Natural killer cell treated with Interleukin-12 subunit alpha and Interleukin-12 subunit beta and Interleukin-15 and Interleukin-18, amount 100 ng/mL, for 72 hours (primary cell): ENCODE measurements around the gene RTP3. TPM values are rescaled to one million over a fixed set of nuclear protein-coding genes. Genes with fewer than 3 reads are reported as not detected.

ENCODE experiments used
- ATAC-seq, 2 donors: fragments of 150-1000 bp; cut with Tn5 transposase in 1 of 2; sonication (Bioruptor Pico), chemical (Tn5 transposase) in 1 of 2; 2 replicates each; pipeline ENCODE4 v1.10.0; 2021
- DNase-seq: peaks from one replicate; pipeline ENCODE4 v3.0.0; 2022; ENCODE audit warnings: low spot score
- H3K27ac Mint-ChIP-seq, 2 donors: 1 replicate in 1 of 2; 2 replicates in 1 of 2; pipeline ENCODE4 v1.8.0; 2022; ENCODE audit warnings: mixed read lengths in 2 of 2, mild to moderate bottlenecking in 1 of 2, moderate library complexity in 1 of 2
- H3K27me3 Mint-ChIP-seq, 2 donors: 1 replicate in 1 of 2; 2 replicates in 1 of 2; pipeline ENCODE4 v1.8.0; 2022; ENCODE audit warnings: mixed read lengths in 2 of 2
- H3K36me3 Mint-ChIP-seq: one replicate; pipeline ENCODE4 v1.8.0; 2022; ENCODE audit warnings: mixed read lengths
- H3K4me1 Mint-ChIP-seq, 2 donors: 1 replicate in 1 of 2; 2 replicates in 1 of 2; pipeline ENCODE4 v1.8.0; 2022; ENCODE audit warnings: low read depth in 2 of 2, mixed read lengths in 2 of 2, mild to moderate bottlenecking in 1 of 2
- H3K4me3 Mint-ChIP-seq: one replicate; pipeline ENCODE4 v1.8.0; 2022; ENCODE audit warnings: mixed read lengths
- H3K9me3 Mint-ChIP-seq: 2 replicates; pipeline ENCODE4 v1.8.0; 2022; ENCODE audit warnings: mixed read lengths
- total RNA-seq, 2 donors: library from RNA; stranded (reverse); gene quantifications; one replicate each; pipeline ENCODE4 v1.2.3, GENCODE V29; 2022

Gene RTP3
- total RNA-seq, 2 donors from 2014 or later, result not detected

DNA sequence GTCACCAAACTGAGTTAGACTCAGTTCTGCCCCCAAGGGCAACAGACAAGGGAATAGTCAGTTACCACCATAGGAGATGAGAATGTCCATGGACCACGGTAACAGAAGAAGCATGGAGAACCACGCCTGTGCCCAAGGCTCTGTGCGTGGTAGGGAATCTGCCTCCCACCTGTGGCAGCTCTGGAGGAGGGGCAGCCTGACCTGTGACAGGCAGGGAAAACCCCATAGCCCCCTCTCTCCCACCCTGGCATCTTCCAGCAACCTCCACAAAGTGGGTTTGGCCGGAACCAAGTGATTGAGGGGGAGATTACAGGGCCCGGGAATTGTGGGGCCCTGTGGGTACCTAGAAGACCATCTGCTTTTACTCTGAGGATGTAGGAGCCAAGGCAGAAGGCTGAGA is 18.8 kb upstream of the RTP3 start:
- Mint-ChIP-seq H3K4me1 (no peaks in the 10 kb centered on the region), H3K4me3 (no peak overlapping the region), H3K27me3 (peaks cover 26 to 43% of the 10 kb centered on the region in 2 donors), H3K9me3 (peaks cover 11% of the 10 kb centered on the region), H3K27ac (no peak overlapping the region), H3K36me3 (peaks cover 17% of the 10 kb centered on the region)
- DNase-seq, result no peak
- no peak for ATAC-seq

GRCh38 chr3:46479696-46480095 is 18.1 kb upstream of the RTP3 start:
- DNase-seq (no peak), ATAC-seq (no peak)
- peaks cover 26 to 36% of the 10 kb centered on the region in 2 donors for H3K27me3 Mint-ChIP-seq
- H3K9me3 Mint-ChIP-seq, result peaks cover 9% of the 10 kb centered on the region
- H3K27ac Mint-ChIP-seq, result no peak overlapping the region
- peaks cover 10% of the 10 kb centered on the region for H3K36me3 Mint-ChIP-seq
- no peak overlapping the region for H3K4me3 Mint-ChIP-seq
- no peaks in the 10 kb centered on the region for H3K4me1 Mint-ChIP-seq

DNA sequence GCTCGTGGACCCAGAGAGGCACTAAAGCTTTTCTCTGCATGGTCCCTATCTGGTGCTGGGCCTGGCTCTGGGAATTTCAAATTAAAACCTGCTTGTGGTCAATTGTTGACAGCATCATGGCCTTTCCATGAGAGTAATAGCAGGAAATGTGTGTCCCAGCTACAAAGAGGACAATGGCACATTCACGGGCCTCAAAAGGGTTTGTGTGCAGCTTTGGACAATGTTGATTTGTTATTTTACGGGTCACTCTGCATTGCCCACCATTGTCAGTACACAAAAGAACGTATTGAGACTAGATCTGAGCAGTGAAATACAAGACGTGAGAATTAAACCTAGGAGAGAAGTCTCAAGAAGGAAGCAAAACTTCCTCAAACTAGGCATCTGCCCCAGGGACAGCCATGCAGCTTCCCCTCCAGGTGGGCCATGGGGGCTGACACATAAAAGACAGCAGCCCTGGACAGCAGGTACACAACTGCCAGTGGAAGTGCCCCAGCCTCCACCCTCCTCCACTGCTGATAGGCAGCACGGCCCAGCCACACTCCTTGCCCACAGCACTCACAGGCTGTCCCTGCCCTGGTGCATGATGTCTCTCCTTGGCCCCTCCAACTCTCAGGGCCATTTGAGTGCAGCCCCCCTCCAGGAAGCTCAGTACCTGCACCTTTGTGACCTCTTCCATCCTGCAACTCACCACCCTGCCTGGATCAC is 17.1 kb upstream of the RTP3 start:
- Mint-ChIP-seq H3K4me3 (no peak overlapping the region), H3K36me3 (peaks cover under 1% of the 10 kb centered on the region), H3K4me1 (no peaks in the 10 kb centered on the region), H3K27me3 (peaks cover 20 to 27% of the 10 kb centered on the region in 2 donors), H3K9me3 (no peaks in the 10 kb centered on the region), H3K27ac (no peak overlapping the region)
- no peak for ATAC-seq
- DNase-seq, result no peak

GRCh38 chr3:46481636-46482035 is 16.1 kb upstream of the RTP3 start:
- Mint-ChIP-seq H3K9me3 (no peaks in the 10 kb centered on the region), H3K27me3 (peaks cover 19 to 24% of the 10 kb centered on the region in 2 donors), H3K36me3 (no peaks in the 10 kb centered on the region), H3K27ac (no peak overlapping the region), H3K4me3 (no peak overlapping the region), H3K4me1 (no peaks in the 10 kb centered on the region)
- DNase-seq, result no peak
- ATAC-seq, result no peak

GRCh38 chr3:46482632-46483350 is 15.0 kb upstream of the RTP3 start:
- H3K27me3 Mint-ChIP-seq, result peaks cover 12 to 13% of the 10 kb centered on the region in 2 donors
- H3K27ac Mint-ChIP-seq, result no peak overlapping the region
- no peaks in the 10 kb centered on the region for H3K4me1 Mint-ChIP-seq
- no peaks in the 10 kb centered on the region for H3K9me3 Mint-ChIP-seq
- no peaks in the 10 kb centered on the region for H3K36me3 Mint-ChIP-seq
- no peak overlapping the region for H3K4me3 Mint-ChIP-seq
- no peak for DNase-seq
- no peak for ATAC-seq

- DNase-seq (no peak), ATAC-seq (no peak)
- H3K36me3 Mint-ChIP-seq, result no peaks in the 10 kb centered on the region
- peaks cover 3 to 5% of the 10 kb centered on the region in 2 donors for H3K4me1 Mint-ChIP-seq
- H3K9me3 Mint-ChIP-seq, result no peaks in the 10 kb centered on the region
- H3K27me3 Mint-ChIP-seq, result peaks cover 8 to 12% of the 10 kb centered on the region in 2 donors
- H3K27ac Mint-ChIP-seq, result no peak overlapping the region
- no peak overlapping the region for H3K4me3 Mint-ChIP-seq
These were observed 14.0 kb upstream of the RTP3 start for GRCh38 chr3:46483825-46484224.

DNA sequence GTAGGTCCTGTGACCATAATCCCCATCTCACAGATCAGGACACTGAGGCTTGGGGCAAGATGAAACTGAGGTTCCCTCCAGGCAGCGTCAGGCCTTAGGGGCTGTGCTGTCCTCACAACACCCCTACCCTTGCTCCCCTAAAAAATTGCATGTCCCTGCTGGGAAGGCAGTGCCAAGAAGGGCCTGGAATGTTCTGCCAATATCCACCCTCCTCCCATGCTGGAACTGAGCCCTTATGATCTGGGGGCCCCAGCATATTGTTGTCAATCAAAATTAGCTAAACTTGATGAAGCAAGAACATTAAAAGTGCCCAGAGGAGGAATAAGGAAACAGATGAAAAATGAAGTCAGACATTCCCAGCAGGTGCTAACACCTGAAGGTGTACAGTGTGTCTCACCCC is 13.4 kb upstream of the RTP3 start:
- Mint-ChIP-seq H3K27me3 (peaks cover 6 to 12% of the 10 kb centered on the region in 2 donors), H3K27ac (no peak overlapping the region), H3K4me1 (peaks cover 7 to 9% of the 10 kb centered on the region in 2 donors), H3K9me3 (no peaks in the 10 kb centered on the region), H3K36me3 (no peaks in the 10 kb centered on the region), H3K4me3 (no peak overlapping the region)
- DNase-seq, result no peak
- ATAC-seq, result no peak

- Mint-ChIP-seq H3K27me3 (peaks cover 3 to 5% of the 10 kb centered on the region in 2 donors), H3K9me3 (no peaks in the 10 kb centered on the region), H3K4me1 (peaks cover 7 to 9% of the 10 kb centered on the region in 2 donors), H3K36me3 (no peaks in the 10 kb centered on the region), H3K4me3 (no peak overlapping the region), H3K27ac (no peak overlapping the region)
- ATAC-seq (no peak), DNase-seq (no peak)
These were observed 12.6 kb upstream of the RTP3 start for GRCh38 chr3:46484911-46485778.

GRCh38 chr3:46485779-46486175 is 12.0 kb upstream of the RTP3 start:
- Mint-ChIP-seq H3K9me3 (no peaks in the 10 kb centered on the region), H3K27ac (no peak overlapping the region), H3K4me1 (peaks cover 7 to 9% of the 10 kb centered on the region in 2 donors), H3K4me3 (no peak overlapping the region), H3K27me3 (peaks cover 3 to 5% of the 10 kb centered on the region in 2 donors), H3K36me3 (no peaks in the 10 kb centered on the region)
- no peak for DNase-seq
- ATAC-seq, result no peak

DNA sequence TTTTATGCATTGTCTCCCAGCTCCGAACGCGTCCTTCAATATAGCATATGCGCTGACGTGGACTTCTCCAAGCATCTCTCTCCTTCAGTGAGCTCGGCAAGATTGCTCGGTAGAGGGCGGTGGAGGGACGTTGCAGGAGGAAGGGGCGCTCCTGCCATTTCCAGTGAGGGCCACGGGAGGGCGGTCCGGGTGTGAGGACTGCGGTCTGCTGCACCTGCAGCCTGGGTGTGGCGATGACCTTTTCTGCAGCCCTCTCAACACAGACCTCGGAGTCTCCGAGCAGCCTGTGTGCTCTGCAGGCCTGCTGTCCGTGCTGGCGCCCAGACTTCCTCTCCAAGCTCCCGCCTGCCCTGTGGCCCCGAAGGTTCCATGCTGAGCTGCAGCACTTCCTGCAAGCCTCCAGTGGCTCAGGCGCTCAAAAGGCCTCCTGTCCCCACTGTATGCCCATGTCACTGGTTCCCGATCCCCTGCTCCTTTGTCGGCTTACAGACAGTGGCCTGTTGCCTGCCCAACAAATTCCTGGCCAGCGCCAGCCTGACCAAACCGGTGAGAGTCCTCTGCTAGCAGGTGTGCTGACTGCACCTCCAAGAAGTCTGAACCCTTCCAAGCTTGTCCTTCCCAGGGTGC is 8.9 kb upstream of the RTP3 start:
- peaks cover 3 to 5% of the 10 kb centered on the region in 2 donors for H3K27me3 Mint-ChIP-seq
- no peaks in the 10 kb centered on the region for H3K36me3 Mint-ChIP-seq
- DNase-seq (peak; percentile 89), ATAC-seq (peak; percentile 94 to 95)
- peaks cover 7 to 9% of the 10 kb centered on the region in 2 donors for H3K4me1 Mint-ChIP-seq
- peak overlapping the region; percentile 13 for H3K4me3 Mint-ChIP-seq
- H3K9me3 Mint-ChIP-seq, result no peaks in the 10 kb centered on the region
- no peak overlapping the region for H3K27ac Mint-ChIP-seq

DNA sequence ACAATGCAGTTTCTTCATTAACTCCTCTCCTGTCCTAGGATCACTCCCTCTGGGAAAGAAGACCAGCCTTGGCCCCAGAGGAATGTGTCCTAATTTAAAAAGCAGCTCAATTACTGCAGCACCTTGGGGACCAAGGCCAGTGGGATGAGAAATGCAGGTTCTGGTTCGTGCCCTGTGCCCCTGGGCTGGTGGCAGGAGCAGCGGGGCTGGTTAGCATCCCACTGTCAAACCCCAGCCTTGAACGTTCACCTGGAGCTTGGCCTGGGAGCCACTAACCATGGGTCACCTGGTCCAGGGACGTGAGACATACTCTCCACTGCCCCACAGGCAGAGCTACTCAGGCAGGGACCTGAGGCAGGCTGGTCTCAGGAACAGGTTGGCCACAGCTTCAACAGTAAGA is 8.4 kb upstream of the RTP3 start:
- ATAC-seq, result no peak
- DNase-seq, result no peak
- H3K4me1 Mint-ChIP-seq, result peaks cover 7 to 9% of the 10 kb centered on the region in 2 donors
- H3K4me3 Mint-ChIP-seq, result no peak overlapping the region
- H3K27ac Mint-ChIP-seq, result no peak overlapping the region
- H3K36me3 Mint-ChIP-seq, result no peaks in the 10 kb centered on the region
- H3K9me3 Mint-ChIP-seq, result no peaks in the 10 kb centered on the region
- H3K27me3 Mint-ChIP-seq, result peaks cover 3 to 5% of the 10 kb centered on the region in 2 donors

GRCh38 chr3:46489875-46490274 is 7.9 kb upstream of the RTP3 start:
- Mint-ChIP-seq H3K4me3 (no peak overlapping the region), H3K27me3 (peaks cover 3 to 5% of the 10 kb centered on the region in 2 donors), H3K27ac (no peak overlapping the region), H3K4me1 (peaks cover 7 to 9% of the 10 kb centered on the region in 2 donors), H3K36me3 (no peaks in the 10 kb centered on the region), H3K9me3 (no peaks in the 10 kb centered on the region)
- no peak for DNase-seq
- no peak for ATAC-seq

DNA sequence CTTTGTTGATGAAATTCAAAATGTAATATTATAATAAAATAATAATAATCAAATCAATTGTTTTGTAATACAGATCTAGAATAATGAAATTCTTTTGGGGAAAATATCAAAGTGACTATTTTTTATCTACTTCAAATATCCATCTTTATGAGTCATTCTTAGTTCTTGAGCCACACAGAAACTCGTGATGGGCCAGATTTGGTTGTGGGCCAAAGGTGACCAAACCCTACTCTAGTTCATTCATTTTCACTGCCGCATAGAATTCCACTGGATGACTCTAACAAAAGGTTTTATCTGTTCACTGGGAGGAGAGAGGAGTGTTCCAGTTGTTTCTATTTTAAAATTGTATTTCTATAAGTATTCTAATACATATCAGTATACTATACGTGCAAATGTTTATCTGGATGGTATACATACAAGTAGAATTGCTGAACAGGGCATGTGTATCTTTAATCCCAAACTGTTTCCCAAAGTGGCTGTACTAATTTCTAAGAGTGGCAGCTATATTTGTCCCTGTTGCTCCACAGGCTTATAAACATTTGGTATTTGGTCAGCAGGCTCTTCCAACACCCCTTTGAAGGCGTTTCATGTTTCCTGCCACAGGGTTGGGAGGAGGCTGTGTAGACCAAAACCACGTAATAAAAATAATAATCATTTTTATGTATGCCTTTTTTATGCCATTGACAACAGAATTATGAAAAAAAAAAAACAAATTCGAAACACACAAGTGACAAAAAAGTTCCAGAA is 7.3 kb upstream of the RTP3 start:
- Mint-ChIP-seq H3K4me1 (peaks cover 7 to 9% of the 10 kb centered on the region in 2 donors), H3K36me3 (no peaks in the 10 kb centered on the region), H3K27ac (no peak overlapping the region), H3K27me3 (peaks cover 3 to 5% of the 10 kb centered on the region in 2 donors), H3K4me3 (no peak overlapping the region), H3K9me3 (no peaks in the 10 kb centered on the region)
- ATAC-seq, result no peak
- DNase-seq, result no peak
